ENCODE measurements around the gene PDXK.

- no peak for TF ChIP-seq POLR2A (IDR thresholded peaks at IDR 0.05; ENCODE audit: low read depth, low read length)
- TF ChIP-seq TAF1 (IDR thresholded peaks at IDR 0.05; ENCODE audit: borderline replicate concordance, low read depth, low read length) = no peak
Observed at GRCh38 chr21:43753439-43753799, 34.5 kb downstream of the PDXK start.

Data from GM12892 (cell line).